Measurements from ENCODE around the gene TBX18.

- TF ChIP-seq CEBPG (CRISPR knock-in tag; IDR thresholded peaks at IDR 0.05) (no peak), CEBPG (tag; conservative IDR thresholded peaks at IDR 0.05 in 1 of 2, IDR thresholded peaks at IDR 0.05 in 1 of 2) (no peak), MEF2A (IDR thresholded peaks at IDR 0.05; ENCODE audit: control insufficient read depth, low read depth, low read length) (no peak), ATF7 (IDR thresholded peaks at IDR 0.05) (no peak), SIN3A (IDR thresholded peaks at IDR 0.05; ENCODE audit: borderline replicate concordance in 2 of 2, control insufficient read depth in 1 of 2, low read depth in 2 of 2, low read length in 2 of 2) (no peak), ELK3 (CRISPR knock-in tag; IDR thresholded peaks at IDR 0.05) (no peak), ZNF318 (IDR thresholded peaks at IDR 0.05; ENCODE audit: borderline replicate concordance in 1 of 2, low read depth in 1 of 2) (no peak), POLR2AphosphoS5 (IDR thresholded peaks at IDR 0.05; ENCODE audit: control insufficient read depth, insufficient read depth, low read depth, low read length) (no peak), EZH2 (IDR thresholded peaks at IDR 0.05; ENCODE audit: borderline replicate concordance, low read depth, low read length) (no peak), SRF (CRISPR knock-in tag; IDR thresholded peaks at IDR 0.05) (no peak), FOXP1 (CRISPR knock-in tag; IDR thresholded peaks at IDR 0.05) (no peak), ZKSCAN1 (IDR thresholded peaks at IDR 0.05; ENCODE audit: low read depth, low read length) (no peak), TAF7 (tag; IDR thresholded peaks at IDR 0.05) (no peak), ZNF282 (CRISPR knock-in tag; IDR thresholded peaks at IDR 0.05) (no peak)
These were observed 8.2 kb upstream of the TBX18 start for GRCh38 chr6:84772428-84773132.
